RWPE1 (cell line): Measurements from ENCODE around the gene EPS8L3.
A peak's percentile ranks its signal among the peaks of the same experiment; 100 is the strongest.
"Not testable (repeated sequence)": the region's sequence is repeated elsewhere in the genome, so short reads cannot be mapped to it uniquely, and the experiment has no call there.

Experiments
- CTCF ChIA-PET: fragments of 350-600 bp; sonication (Branson Sonifier 250); formaldehyde crosslinking; extraction: SDS; loops from one replicate; lab custom pipeline; 2021; lab: Yijun Ruan, JAX
- POLR2A ChIA-PET: fragments of 400-600 bp; formaldehyde crosslinking; extraction: SDS; loops from one replicate; lab custom pipeline; 2020; ENCODE audit warnings: antibody characterized with exemption; ENCODE audit not compliant: low non-redundant PET; lab: Yijun Ruan, JAX
- DNase-seq: peaks from one replicate; pipeline ENCODE4 v3.0.0; 2012; ENCODE audit warnings: low spot score
- H3K27ac ChIP-seq: fragments of 450-650 bp; 2 replicates; pipeline ENCODE4 v1.5.1; 2017
- CTCF ChIP-seq: fragments of 450-650 bp; conservative IDR thresholded peaks from 2 replicates; pipeline ENCODE4 v1.5.1; 2017; ENCODE audit warnings: low read depth, mild to moderate bottlenecking

The EPS8L3 gene

GRCh38 chr1:109801791-109802135, 38.0 kb upstream of the EPS8L3 start:
- no peak for TF ChIP-seq CTCF
- POLR2A ChIA-PET: no interaction called here
- CTCF ChIA-PET: interaction anchor here (0.6 kb wide), 1 partner anchor 25 kb away, joined by 3 read pairs; no protein-coding TSS in a partner anchor
- DNase-seq: no peak
- no peak overlapping the region for H3K27ac ChIP-seq

DNA sequence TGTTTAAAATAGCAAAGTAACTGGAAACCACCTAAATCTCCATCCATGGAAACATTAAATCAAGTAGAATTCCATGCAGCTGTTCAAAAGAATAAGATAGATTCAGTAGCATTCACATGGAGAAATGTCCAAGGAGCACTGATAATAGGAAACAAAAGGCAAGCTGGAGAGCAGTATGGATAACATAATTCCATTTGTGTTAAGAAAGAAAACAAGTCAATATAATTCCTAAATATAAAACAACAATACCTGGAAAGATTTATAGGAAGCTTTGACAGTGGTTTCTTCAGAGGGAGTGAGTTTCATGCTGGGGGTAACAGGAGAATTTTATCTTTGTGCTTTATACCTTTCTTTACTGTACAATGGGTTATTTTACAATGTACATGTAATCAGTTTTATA, 36.6 kb upstream of the EPS8L3 start:
- CTCF ChIA-PET: interaction anchor here (0.6 to 0.7 kb wide), 2 partner anchors 293 to 303 kb away, joined by 8 to 14 read pairs; no protein-coding TSS in a partner anchor
- POLR2A ChIA-PET: no interaction called here
- no peak overlapping the region for H3K27ac ChIP-seq

GRCh38 chr1:109799445-109799844, 35.7 kb upstream of the EPS8L3 start:
- TF ChIP-seq CTCF: no peak
- no peak for DNase-seq
- no peak overlapping the region for H3K27ac ChIP-seq
- CTCF ChIA-PET: interaction anchor here (0.6 to 0.7 kb wide), 2 partner anchors 294 to 303 kb away, joined by 8 to 14 read pairs; no protein-coding TSS in a partner anchor
- POLR2A ChIA-PET: no interaction called here

More for the DNA sequence above, 36.6 kb upstream of the EPS8L3 start:
- TF ChIP-seq CTCF: no peak
- DNase-seq: no peak

GRCh38 chr1:109797303-109797595, 33.5 kb upstream of the EPS8L3 start:
- CTCF ChIA-PET, DNase-seq, POLR2A ChIA-PET, H3K27ac ChIP-seq: not testable (repeated sequence)

GRCh38 chr1:109796484-109797302, 33.0 kb upstream of the EPS8L3 start:
- POLR2A ChIA-PET: no interaction called here
- CTCF ChIA-PET: no interaction called here
- DNase-seq: no peak
- no peak for TF ChIP-seq CTCF
- H3K27ac ChIP-seq: no peak overlapping the region

DNA sequence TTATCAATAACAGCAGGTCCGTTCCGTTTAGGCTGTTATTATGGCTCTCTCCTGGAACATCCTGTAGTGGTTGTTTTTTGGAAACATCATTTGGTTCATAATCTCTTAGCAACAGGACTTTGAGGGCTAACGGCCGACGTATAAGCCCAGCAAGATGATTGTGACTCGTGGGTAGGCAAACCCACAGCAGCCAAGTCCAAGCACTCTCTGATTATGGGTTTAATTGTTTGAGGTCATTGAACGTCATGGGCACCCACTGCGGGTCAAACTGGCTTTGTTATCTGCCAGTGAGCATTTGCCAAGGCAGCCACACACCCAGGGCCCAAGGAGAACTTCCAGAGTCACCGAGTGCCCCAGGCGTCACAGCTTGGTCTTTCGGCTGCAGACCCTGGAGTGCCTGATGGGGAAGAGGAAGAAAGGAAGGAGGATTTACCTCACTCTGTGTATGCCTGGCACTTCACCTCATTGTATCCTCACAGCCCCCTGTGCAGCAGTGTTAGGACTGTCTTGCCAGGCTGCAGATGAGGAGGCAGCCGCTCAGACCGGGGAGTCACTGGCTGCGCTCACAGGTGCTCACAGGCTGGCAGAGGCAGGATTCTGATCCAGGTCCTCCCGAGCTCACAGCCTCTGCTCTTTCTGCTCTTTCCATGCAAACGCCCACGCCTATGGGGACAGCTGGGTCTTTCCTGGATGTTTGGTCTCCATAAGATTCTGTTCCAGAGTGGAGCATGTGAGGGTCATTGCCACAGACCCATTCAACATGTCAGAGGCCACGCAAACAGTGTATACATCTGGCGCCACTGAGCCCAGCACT, 30.8 kb upstream of the EPS8L3 start:
- no peak for TF ChIP-seq CTCF
- CTCF ChIA-PET: interaction anchor here (0.6 kb wide), 1 partner anchor 427 kb away, joined by 4 read pairs; no protein-coding TSS in a partner anchor
- DNase-seq: no peak
- POLR2A ChIA-PET: no interaction called here
- H3K27ac ChIP-seq: peak overlapping the region; percentile 14; the same call in 1 of the 2 replicates
